GM23338 (cell line): ENCODE measurements around the gene TMEM127.

ENCODE experiments used
- EZH2 ChIP-seq: fragments of 200-600 bp; sonication (generic); IDR thresholded peaks from one replicate; pipeline ENCODE4 v1.8.0; 2017; ENCODE audit warnings: antibody characterized with exemption, mild to moderate bottlenecking, low read depth; ENCODE audit not compliant: unreplicated experiment
- POLR2AphosphoS5 ChIP-seq: IDR thresholded peaks from 2 replicates; pipeline ENCODE4 v1.6.1; 2016; ENCODE audit warnings: antibody characterized with exemption, low read depth
- TF ChIP-seq, protein P1 (sequence below), 2 experiments: fragments of 200-600 bp in 1 of 2; sonication (generic) in 1 of 2; conservative IDR thresholded peaks; 2 replicates each; pipeline versions ENCODE4 v1.5.1 to v1.6.1; 2016 to 2017; ENCODE audit warnings: antibody characterized with exemption in 2 of 2, low read depth in 2 of 2, mild to moderate bottlenecking in 2 of 2, moderate library complexity in 1 of 2

GRCh38 chr2:96204836-96205624, 60.8 kb downstream of the TMEM127 start:
- TF ChIP-seq POLR2AphosphoS5, result no peak
- TF ChIP-seq EZH2, result no peak
- TF ChIP-seq, protein P1, sequence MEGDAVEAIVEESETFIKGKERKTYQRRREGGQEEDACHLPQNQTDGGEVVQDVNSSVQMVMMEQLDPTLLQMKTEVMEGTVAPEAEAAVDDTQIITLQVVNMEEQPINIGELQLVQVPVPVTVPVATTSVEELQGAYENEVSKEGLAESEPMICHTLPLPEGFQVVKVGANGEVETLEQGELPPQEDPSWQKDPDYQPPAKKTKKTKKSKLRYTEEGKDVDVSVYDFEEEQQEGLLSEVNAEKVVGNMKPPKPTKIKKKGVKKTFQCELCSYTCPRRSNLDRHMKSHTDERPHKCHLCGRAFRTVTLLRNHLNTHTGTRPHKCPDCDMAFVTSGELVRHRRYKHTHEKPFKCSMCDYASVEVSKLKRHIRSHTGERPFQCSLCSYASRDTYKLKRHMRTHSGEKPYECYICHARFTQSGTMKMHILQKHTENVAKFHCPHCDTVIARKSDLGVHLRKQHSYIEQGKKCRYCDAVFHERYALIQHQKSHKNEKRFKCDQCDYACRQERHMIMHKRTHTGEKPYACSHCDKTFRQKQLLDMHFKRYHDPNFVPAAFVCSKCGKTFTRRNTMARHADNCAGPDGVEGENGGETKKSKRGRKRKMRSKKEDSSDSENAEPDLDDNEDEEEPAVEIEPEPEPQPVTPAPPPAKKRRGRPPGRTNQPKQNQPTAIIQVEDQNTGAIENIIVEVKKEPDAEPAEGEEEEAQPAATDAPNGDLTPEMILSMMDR (conservative IDR thresholded peaks at IDR 0.05; ENCODE audit: low read depth in 2 of 2), result no peak
